ENCODE results near the gene EIF4G3. TPM values are rescaled to one million over a fixed set of nuclear protein-coding genes. Genes with fewer than 3 reads are reported as not detected.

Gene EIF4G3
- total RNA-seq, 4 donors from 2014 or later: 42.1 to 63.2 (median 43.5) TPM

DNA sequence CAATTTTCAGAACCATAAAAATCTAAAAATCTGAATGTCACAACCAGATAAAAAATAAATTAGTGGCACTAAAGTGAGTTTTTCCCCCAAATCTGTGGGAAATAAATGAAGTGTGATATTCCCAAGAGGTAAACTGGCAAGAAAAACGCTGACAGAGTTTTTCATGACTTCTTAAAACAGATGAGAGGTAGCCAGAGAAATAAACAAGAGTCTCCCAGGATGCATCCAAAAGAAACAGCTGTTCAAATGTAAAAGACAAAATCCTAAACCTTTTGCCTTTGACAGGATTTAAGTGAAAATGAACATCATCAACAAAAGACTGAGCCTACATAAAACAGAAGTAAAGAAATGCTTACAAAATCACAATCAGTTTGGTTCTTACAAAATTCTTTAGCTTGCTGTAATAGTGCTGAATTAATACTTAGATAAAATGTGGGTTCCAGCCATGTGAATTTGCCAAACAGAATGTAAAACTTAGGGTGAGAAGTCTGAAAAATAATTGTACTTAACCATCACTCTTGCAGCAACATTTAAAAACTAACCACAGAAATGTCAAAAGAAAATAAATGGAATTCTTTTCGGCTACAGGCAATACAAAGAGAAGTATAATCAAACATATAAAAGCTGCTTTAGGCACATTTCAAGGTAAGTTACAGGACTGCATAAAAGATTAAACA lies 133.6 kb downstream of the EIF4G3 start:
- DNase-seq: no peak
- Histone ChIP-seq H3K9me3 (no peaks in the 10 kb centered on the region), H3K4me1 (peaks cover 18 to 36% of the 10 kb centered on the region in 2 donors), H3K36me3 (no peaks in the 10 kb centered on the region), H3K27me3 (no peaks in the 10 kb centered on the region), H3K4me3 (no peak overlapping the region), H3K27ac (no peak overlapping the region)
- intact Hi-C loops (cut with DNase I; ENCODE audit: low total_unique reads) (no loop called here), in situ Hi-C loops (cut with MboI; ENCODE audit: low sequenced_read_pairs in 4 of 4) (no loop called here)
- ATAC-seq: no peak
- TF ChIP-seq, protein P1, sequence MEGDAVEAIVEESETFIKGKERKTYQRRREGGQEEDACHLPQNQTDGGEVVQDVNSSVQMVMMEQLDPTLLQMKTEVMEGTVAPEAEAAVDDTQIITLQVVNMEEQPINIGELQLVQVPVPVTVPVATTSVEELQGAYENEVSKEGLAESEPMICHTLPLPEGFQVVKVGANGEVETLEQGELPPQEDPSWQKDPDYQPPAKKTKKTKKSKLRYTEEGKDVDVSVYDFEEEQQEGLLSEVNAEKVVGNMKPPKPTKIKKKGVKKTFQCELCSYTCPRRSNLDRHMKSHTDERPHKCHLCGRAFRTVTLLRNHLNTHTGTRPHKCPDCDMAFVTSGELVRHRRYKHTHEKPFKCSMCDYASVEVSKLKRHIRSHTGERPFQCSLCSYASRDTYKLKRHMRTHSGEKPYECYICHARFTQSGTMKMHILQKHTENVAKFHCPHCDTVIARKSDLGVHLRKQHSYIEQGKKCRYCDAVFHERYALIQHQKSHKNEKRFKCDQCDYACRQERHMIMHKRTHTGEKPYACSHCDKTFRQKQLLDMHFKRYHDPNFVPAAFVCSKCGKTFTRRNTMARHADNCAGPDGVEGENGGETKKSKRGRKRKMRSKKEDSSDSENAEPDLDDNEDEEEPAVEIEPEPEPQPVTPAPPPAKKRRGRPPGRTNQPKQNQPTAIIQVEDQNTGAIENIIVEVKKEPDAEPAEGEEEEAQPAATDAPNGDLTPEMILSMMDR (IDR thresholded peaks at IDR 0.05 in 4 of 5, conservative IDR thresholded peaks at IDR 0.05 in 1 of 5): no peak
- no peak for TF ChIP-seq POLR2A (IDR thresholded peaks at IDR 0.05)

DNA sequence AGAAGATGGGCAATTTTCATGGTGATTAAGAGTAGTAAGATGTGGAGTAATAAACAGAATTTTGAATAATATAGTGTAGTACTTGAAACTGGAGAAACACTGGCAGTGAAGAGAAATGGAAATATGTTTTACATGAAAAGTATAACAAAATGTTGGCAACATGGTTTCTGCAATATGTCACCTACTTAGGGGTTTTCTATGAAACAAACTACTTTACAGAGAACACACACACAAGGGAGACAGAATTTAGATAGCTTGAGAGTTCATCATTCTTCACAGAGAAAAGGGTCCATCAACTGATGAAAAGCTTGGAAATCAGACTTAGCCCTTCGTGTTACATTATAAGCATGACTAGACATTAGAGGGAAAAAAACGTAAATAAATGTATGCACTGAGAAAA lies 135.2 kb downstream of the EIF4G3 start:
- Histone ChIP-seq H3K9me3 (no peaks in the 10 kb centered on the region), H3K27ac (no peak overlapping the region), H3K4me3 (no peak overlapping the region), H3K4me1 (peaks cover 25 to 40% of the 10 kb centered on the region in 2 donors), H3K27me3 (no peaks in the 10 kb centered on the region), H3K36me3 (no peaks in the 10 kb centered on the region)
- ATAC-seq: no peak
- DNase-seq: no peak
- in situ Hi-C loops (cut with MboI; ENCODE audit: low sequenced_read_pairs in 4 of 4) (no loop called here), intact Hi-C loops (cut with DNase I; ENCODE audit: low total_unique reads) (no loop called here)
- TF ChIP-seq, protein P1 (IDR thresholded peaks at IDR 0.05 in 4 of 5, conservative IDR thresholded peaks at IDR 0.05 in 1 of 5): no peak

DNA sequence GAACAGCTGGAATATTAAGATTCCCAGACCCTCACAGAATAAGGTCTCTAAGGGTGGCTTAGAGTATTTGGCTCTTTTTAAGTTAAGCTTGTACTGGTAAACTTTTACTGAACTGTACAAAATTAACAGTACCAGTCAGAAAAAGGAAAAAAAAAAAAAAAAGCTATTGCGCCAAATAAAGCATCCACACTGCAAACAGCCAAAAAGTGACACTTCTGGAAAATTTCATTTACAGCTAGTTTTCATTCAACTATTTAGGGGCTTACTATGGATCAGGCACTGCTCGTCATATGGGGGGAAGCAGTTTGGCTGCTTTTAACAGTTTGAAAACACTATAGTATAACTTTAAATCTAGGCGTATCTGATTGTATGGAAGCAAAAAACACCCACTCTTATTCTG lies 139.6 kb downstream of the EIF4G3 start:
- no peaks in the 10 kb centered on the region for H3K36me3 ChIP-seq
- no peaks in the 10 kb centered on the region for H3K27me3 ChIP-seq
- no peak for DNase-seq
- intact Hi-C loops (cut with DNase I; ENCODE audit: low total_unique reads): no loop called here
- H3K27ac ChIP-seq: no peak overlapping the region
- no peak for ATAC-seq
- peaks cover 40 to 52% of the 10 kb centered on the region in 2 donors for H3K4me1 ChIP-seq
- in situ Hi-C loops (cut with MboI; ENCODE audit: low sequenced_read_pairs in 4 of 4): no loop called here
- TF ChIP-seq POLR2A (IDR thresholded peaks at IDR 0.05): no peak
- TF ChIP-seq, protein P1 (IDR thresholded peaks at IDR 0.05 in 4 of 5, conservative IDR thresholded peaks at IDR 0.05 in 1 of 5): no peak
- no peak overlapping the region for H3K4me3 ChIP-seq
- no peaks in the 10 kb centered on the region for H3K9me3 ChIP-seq

DNA sequence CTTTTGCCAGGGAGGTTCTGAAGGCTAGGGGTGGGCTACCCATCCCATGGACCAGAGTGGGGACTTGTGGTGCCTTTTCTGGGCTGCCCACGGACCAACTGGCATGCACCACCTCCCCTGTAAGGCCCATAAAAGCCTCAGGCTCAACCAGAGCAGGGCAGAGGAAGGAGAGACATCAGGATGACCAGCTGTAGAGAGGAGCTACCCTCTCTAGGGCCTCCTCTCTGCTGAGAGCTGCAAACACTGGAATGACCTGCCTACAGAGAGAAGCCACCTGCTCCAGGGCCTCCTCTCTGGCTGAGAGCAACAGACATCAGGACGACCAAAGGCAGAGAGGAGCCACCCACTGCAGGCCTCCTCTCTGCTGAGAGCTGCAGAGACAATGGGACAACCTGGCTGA lies 140.9 kb downstream of the EIF4G3 start:
- Histone ChIP-seq H3K4me1 (peaks cover 48 to 59% of the 10 kb centered on the region in 2 donors), H3K9me3 (no peaks in the 10 kb centered on the region), H3K36me3 (no peaks in the 10 kb centered on the region), H3K4me3 (no peak overlapping the region), H3K27ac (peak overlapping the region in 1 of 4 donors; percentile 53), H3K27me3 (no peaks in the 10 kb centered on the region)
- no peak for TF ChIP-seq POLR2A (IDR thresholded peaks at IDR 0.05)
- TF ChIP-seq, protein P1 (IDR thresholded peaks at IDR 0.05 in 4 of 5, conservative IDR thresholded peaks at IDR 0.05 in 1 of 5): no peak
- DNase-seq: no peak
- in situ Hi-C loops (cut with MboI; ENCODE audit: low sequenced_read_pairs in 4 of 4): no loop called here
- ATAC-seq: no peak
- intact Hi-C loops (cut with DNase I; ENCODE audit: low total_unique reads): no loop called here

All from gastrocnemius medialis (tissue), 4 donors.